Tibial nerve (tissue), 4 donors: ENCODE measurements around the gene MRTFB. TPM values are rescaled to one million over a fixed set of nuclear protein-coding genes. Genes with fewer than 3 reads are reported as not detected.

Experiments used
- DNase-seq, 2 donors: peaks; one replicate each; pipeline ENCODE4 v3.0.0-alpha.2; 2019; ENCODE audit warnings: low spot score in 2 of 2
- H3K27ac ChIP-seq, 4 donors: fragments of 200-600 bp; sonication (generic) in 3 of 4; one replicate each; pipeline ENCODE4 v1.5.1; 2017 to 2019; ENCODE audit warnings: mild to moderate bottlenecking in 1 of 4
- H3K27me3 ChIP-seq, 2 donors: fragments of 200-600 bp; sonication (generic) in 1 of 2; one replicate each; pipeline versions ENCODE4 v1.5.1 to v1.6.0; 2017 to 2019
- H3K36me3 ChIP-seq, 3 donors: fragments of 200-600 bp; sonication (generic); one replicate each; pipeline ENCODE4 v1.5.1; 2018 to 2019
- H3K4me1 ChIP-seq, 4 donors: fragments of 200-600 bp; sonication (generic) in 3 of 4; one replicate each; pipeline ENCODE4 v1.5.1; 2017 to 2019
- H3K4me3 ChIP-seq, 4 donors: fragments of 200-600 bp; sonication (generic) in 3 of 4; one replicate each; pipeline ENCODE4 v1.5.1; 2017 to 2019; ENCODE audit warnings: mild to moderate bottlenecking in 1 of 4, moderate library complexity in 1 of 4
- H3K9me3 ChIP-seq, 4 donors: fragments of 200-600 bp; sonication (generic) in 3 of 4; one replicate each; pipeline ENCODE4 v1.5.1; 2017 to 2019
- CTCF ChIP-seq, 5 experiments: fragments of 200-600 bp in 3 of 5; fragments of 450-650 bp in 2 of 5; sonication (generic) in 3 of 5; IDR thresholded peaks; one replicate each; pipeline ENCODE4 v1.5.1; 2016 to 2019; ENCODE audit warnings: antibody characterized with exemption in 5 of 5, mild to moderate bottlenecking in 3 of 5, moderate library complexity in 2 of 5
- EP300 ChIP-seq, 2 donors: sonication (generic); formaldehyde crosslinking; IDR thresholded peaks; one replicate each; pipeline ENCODE4 v1.6.1; 2017; ENCODE audit warnings: antibody characterized with exemption in 2 of 2, mild to moderate bottlenecking in 1 of 2
- POLR2A ChIP-seq, 2 donors: fragments of 450-650 bp; IDR thresholded peaks; one replicate each; pipeline ENCODE4 v1.6.1; 2017; ENCODE audit warnings: antibody characterized with exemption in 2 of 2, mild to moderate bottlenecking in 2 of 2, moderate library complexity in 2 of 2
- WGBS, 2 donors: methylation state at CpG; one replicate each; pipeline ENCODE4 v1.1.5; 2018; 5-methylcytosine and 5-hydroxymethylcytosine counted together
- total RNA-seq, 4 donors: library from RNA; depleted of rRNA; stranded (reverse); fragments of >200 nt; gene quantifications; one replicate each; pipeline ENCODE4 v1.1.0, GENCODE V29; 2016

Gene MRTFB
- total RNA-seq, 4 donors from 2014 or later: 35.6 to 76.9 (median 61.8) TPM

DNA sequence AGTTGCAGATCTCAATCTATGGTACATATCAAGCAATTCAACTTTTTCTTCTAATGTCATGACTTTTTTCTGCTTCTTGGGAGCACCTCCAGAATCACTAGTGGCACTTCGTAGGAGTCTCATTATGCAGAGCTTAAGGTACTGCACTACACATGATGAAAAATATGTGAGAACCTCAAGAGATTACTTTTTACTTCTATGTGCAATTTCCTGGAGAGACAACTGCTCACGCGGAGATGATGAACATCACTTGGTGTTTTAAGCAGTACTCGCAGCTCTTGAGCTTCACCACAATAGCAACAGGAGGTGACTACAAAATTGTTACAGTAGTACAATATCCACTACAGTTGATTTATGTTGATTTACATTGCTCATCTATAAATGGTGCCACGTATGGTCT, 79.7 kb downstream of the MRTFB start:
- H3K9me3 ChIP-seq: no peaks in the 10 kb centered on the region
- no peaks in the 10 kb centered on the region for H3K27me3 ChIP-seq
- H3K27ac ChIP-seq: no peak overlapping the region
- H3K4me1 ChIP-seq: peaks cover 0 to 6% (median 0%) of the 10 kb centered on the region in 4 donors
- H3K4me3 ChIP-seq: no peak overlapping the region
- no peak for DNase-seq
- no peak for TF ChIP-seq POLR2A (IDR thresholded peaks at IDR 0.05)
- no peak for TF ChIP-seq CTCF (IDR thresholded peaks at IDR 0.05)
- TF ChIP-seq EP300 (IDR thresholded peaks at IDR 0.05): no peak
- no peaks in the 10 kb centered on the region for H3K36me3 ChIP-seq
- WGBS, 2 donors: 94 to 98% methylated on average over 5 of the region's 5 CpGs

DNA sequence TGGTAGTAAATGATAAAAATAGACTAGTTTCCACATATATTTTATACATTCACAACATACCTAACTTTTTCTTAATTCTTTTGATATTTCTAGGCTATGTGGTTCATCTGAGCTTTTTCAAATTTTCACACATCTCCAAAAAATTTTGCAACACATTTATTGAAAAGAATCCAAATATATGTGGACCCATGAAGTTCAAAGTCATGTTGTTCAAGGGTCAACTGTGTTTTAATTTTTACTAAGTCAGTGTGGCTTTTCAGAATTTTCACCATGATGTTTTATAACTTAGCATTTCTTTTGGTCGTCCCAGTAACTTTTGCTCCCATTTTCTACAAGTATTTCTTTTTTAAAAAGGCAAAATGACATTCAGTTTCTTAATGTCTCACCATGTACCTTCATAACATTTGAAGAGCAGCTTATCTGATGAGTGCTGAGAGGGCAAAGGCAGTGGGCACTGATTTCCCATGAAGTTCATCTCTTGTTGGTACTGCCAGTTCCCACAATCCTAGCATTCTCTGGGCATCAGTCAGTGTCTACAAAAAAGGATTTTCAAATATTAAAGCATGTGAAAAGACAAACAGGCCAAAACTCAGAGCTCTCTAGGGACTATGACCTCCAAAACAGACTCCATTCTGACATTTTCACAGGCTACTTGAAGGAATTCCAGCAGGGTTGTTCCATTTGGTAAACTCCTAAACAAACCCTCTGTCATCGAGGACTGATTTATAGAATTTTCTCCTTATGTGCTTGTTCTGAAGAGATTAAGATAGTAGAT, 80.3 kb downstream of the MRTFB start:
- Histone ChIP-seq H3K9me3 (no peaks in the 10 kb centered on the region), H3K4me1 (peaks cover 0 to 6% (median 0%) of the 10 kb centered on the region in 4 donors), H3K36me3 (no peaks in the 10 kb centered on the region), H3K4me3 (no peak overlapping the region), H3K27me3 (no peaks in the 10 kb centered on the region), H3K27ac (no peak overlapping the region)
- WGBS, 2 donors: 48 to 56% methylated on average over 2 of the region's 2 CpGs
- TF ChIP-seq CTCF (IDR thresholded peaks at IDR 0.05): no peak
- no peak for TF ChIP-seq POLR2A (IDR thresholded peaks at IDR 0.05)
- TF ChIP-seq EP300 (IDR thresholded peaks at IDR 0.05): peak in 1 of 2 donors; percentile 16
- no peak for DNase-seq

GRCh38 chr16:14155572-14156190, 84.6 kb downstream of the MRTFB start:
- no peak for TF ChIP-seq EP300 (IDR thresholded peaks at IDR 0.05)
- no peak for TF ChIP-seq POLR2A (IDR thresholded peaks at IDR 0.05)
- TF ChIP-seq CTCF (IDR thresholded peaks at IDR 0.05): no peak
- Histone ChIP-seq H3K4me1 (peaks cover 0 to 6% (median 0%) of the 10 kb centered on the region in 4 donors), H3K27me3 (no peaks in the 10 kb centered on the region), H3K36me3 (no peaks in the 10 kb centered on the region), H3K4me3 (no peak overlapping the region), H3K27ac (peak overlapping the region in 1 of 4 donors; percentile 5), H3K9me3 (no peaks in the 10 kb centered on the region)
- WGBS, 2 donors: 43 to 53% methylated on average over 4 of the region's 4 CpGs
- no peak for DNase-seq

GRCh38 chr16:14164916-14165662, 94.0 kb downstream of the MRTFB start:
- Histone ChIP-seq H3K27me3 (no peaks in the 10 kb centered on the region), H3K9me3 (no peaks in the 10 kb centered on the region), H3K4me1 (no peaks in the 10 kb centered on the region), H3K36me3 (no peaks in the 10 kb centered on the region), H3K27ac (no peak overlapping the region), H3K4me3 (no peak overlapping the region)
- TF ChIP-seq EP300 (IDR thresholded peaks at IDR 0.05) (no peak), POLR2A (IDR thresholded peaks at IDR 0.05) (no peak), CTCF (IDR thresholded peaks at IDR 0.05) (no peak)
- no peak for DNase-seq
- WGBS, 2 donors: 72 to 81% methylated on average over 5 of the region's 5 CpGs
